ENCODE results near the gene COL6A6. TPM values are rescaled to one million over a fixed set of nuclear protein-coding genes. Genes with fewer than 3 reads are reported as not detected.

The COL6A6 gene
- total and polyA plus RNA-seq, 12 donors: 0.30 to 2.5 (median 1.1) TPM

- no peak overlapping the region for H3K4me3 ChIP-seq
- H3K36me3 ChIP-seq: no peaks in the 10 kb centered on the region
- H3K4me1 ChIP-seq: no peaks in the 10 kb centered on the region
- peaks cover 0 to 5% (median 0%) of the 10 kb centered on the region in 11 donors for H3K9me3 ChIP-seq
- H3K27me3 ChIP-seq: peaks cover 0 to 4% (median 0%) of the 10 kb centered on the region in 7 donors
- H3K27ac ChIP-seq: no peak overlapping the region
- ATAC-seq (no peak), DNase-seq (no peak)
- WGBS, 2 donors: 58 to 59% methylated on average over 5 of the region's 5 CpGs
- intact Hi-C loops (cut with DNase I): loop anchor here in 2 of 10 donors (10.0 kb wide), 1 partner anchor 255 kb away; no protein-coding TSS in a partner anchor
- no peak for TF ChIP-seq CTCF (IDR thresholded peaks at IDR 0.05)
These were observed 12.7 kb downstream of the COL6A6 start for GRCh38 chr3:130529486-130530215.

DNA sequence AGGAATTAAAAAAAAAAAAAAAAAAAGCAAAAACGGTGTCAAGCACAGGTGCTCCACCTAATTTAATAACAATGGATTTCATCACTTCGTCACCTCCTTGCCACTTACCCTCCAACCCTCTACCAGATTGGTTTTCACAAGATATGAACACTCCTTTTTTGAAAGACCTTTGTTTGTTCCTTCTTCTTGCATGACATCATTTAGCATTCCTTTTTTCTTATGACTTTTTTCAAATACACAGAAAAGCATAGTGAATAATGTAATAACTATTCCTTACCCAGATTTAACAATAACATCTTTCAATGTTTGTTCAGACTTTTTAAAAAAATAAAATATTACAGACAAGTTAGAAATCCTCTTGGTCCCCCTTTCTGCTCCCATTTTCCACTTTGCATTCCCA, 16.3 kb downstream of the COL6A6 start:
- H3K9me3 ChIP-seq: peaks cover 0 to 5% (median 0%) of the 10 kb centered on the region in 11 donors
- ATAC-seq (no peak), DNase-seq (no peak)
- peaks cover 0 to 12% (median 0%) of the 10 kb centered on the region in 7 donors for H3K27me3 ChIP-seq
- H3K27ac ChIP-seq: no peak overlapping the region
- H3K36me3 ChIP-seq: no peaks in the 10 kb centered on the region
- no peak for TF ChIP-seq CTCF (IDR thresholded peaks at IDR 0.05)
- H3K4me1 ChIP-seq: peaks cover 0 to 2% (median 0%) of the 10 kb centered on the region in 9 donors
- WGBS, 2 donors: 54 to 76% methylated on average over 2 of the region's 2 CpGs
- H3K4me3 ChIP-seq: no peak overlapping the region
- intact Hi-C loops (cut with DNase I): loop anchor here in 2 of 10 donors (10.0 kb wide), 1 partner anchor 258 kb away; no protein-coding TSS in a partner anchor

DNA sequence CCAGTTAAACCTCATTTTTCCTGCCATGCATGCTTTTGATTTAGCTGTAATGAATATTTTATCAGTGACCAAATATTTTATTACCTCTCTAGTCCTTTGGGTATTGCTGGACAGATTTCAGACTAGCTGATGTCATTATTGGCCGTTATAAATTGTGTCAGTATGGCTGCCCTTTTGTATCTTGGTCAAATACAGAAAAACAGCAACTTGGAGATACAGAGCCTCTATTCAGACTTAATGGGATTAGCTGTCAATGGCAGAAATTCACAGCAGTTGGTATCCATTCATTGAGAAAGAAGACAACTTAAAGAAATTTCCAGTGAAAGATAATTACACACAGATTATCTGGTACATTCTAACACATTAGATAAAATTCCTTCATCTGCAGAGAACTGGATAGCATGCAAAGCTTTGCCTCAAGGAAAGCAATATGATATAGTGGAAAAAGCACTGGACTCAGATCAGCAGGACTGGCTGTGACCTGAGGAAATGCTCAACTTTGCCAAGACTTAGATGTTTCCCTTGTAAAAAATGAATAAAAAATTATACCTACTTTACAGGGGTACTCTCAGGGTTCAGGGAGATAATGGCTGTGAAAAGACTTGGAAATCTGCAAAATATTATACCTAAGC, 20.8 kb downstream of the COL6A6 start:
- TF ChIP-seq CTCF (IDR thresholded peaks at IDR 0.05): no peak
- peak in 2 of 8 donors; percentile 61 to 64 for ATAC-seq
- peaks cover 0 to 12% (median 0%) of the 10 kb centered on the region in 7 donors for H3K27me3 ChIP-seq
- WGBS, 2 donors: 31 to 42% methylated on average over 1 of the region's 1 CpG
- peaks cover 0 to 11% (median 0%) of the 10 kb centered on the region in 11 donors for H3K9me3 ChIP-seq
- intact Hi-C loops (cut with DNase I): loop anchor here in 2 of 10 donors (10.0 kb wide), 1 partner anchor 263 kb away; no protein-coding TSS in a partner anchor
- peaks cover 0 to 6% (median 0%) of the 10 kb centered on the region in 9 donors for H3K4me1 ChIP-seq
- no peak overlapping the region for H3K4me3 ChIP-seq
- DNase-seq: no peak
- no peak overlapping the region for H3K27ac ChIP-seq
- H3K36me3 ChIP-seq: no peaks in the 10 kb centered on the region

DNA sequence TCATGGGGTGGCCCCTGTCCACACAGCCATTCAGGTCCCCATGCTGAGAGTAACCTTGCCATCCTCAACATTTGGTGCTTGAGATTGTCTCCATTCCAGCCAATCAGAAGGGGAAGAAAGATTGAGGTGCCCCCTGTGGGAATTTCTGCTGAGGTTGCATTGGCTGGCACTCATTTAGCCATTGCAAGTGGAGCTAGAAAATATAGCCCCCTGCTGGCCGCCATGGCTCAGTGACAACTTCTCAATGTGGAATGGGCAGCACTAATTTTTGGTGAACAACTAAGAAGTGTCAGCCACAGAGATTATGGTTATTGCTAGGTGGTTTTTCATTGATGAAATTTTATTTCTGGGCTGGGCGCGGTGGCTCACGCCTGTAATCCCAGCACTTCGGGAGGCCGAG, 22.0 kb downstream of the COL6A6 start:
- peak in 7 of 9 donors; percentile 38 to 58 (median 47) for TF ChIP-seq CTCF (IDR thresholded peaks at IDR 0.05)
- DNase-seq: no peak
- Histone ChIP-seq H3K4me3 (no peak overlapping the region), H3K27me3 (peaks cover 0 to 12% (median 0%) of the 10 kb centered on the region in 7 donors), H3K9me3 (peaks cover 0 to 11% (median 0%) of the 10 kb centered on the region in 11 donors), H3K4me1 (peaks cover 0 to 6% (median 0%) of the 10 kb centered on the region in 9 donors), H3K36me3 (no peaks in the 10 kb centered on the region), H3K27ac (no peak overlapping the region)
- ATAC-seq: no peak
- 71 to 80% methylated on average over 6 of the region's 6 CpGs for WGBS, 2 donors
- intact Hi-C loops (cut with DNase I): loop anchor here in 2 of 10 donors (10.0 kb wide), 1 partner anchor 264 kb away; no protein-coding TSS in a partner anchor
